MCF 10A (cell line): ENCODE data around the gene EPOP. TPM values are rescaled to one million over a fixed set of nuclear protein-coding genes. Genes with fewer than 3 reads are reported as not detected.

Source experiments
- BruUV-seq: library from RNA; stranded (reverse); fragments of 400-500 nt; replicated peaks from 2 replicates; lab custom pipeline; 2021; lab: Mats Ljungman, UMichigan
- CTCF ChIA-PET: fragments of 300-600 bp; sonication (Branson Sonifier 250); formaldehyde crosslinking; extraction: SDS; loops from one replicate; lab custom pipeline; 2021; ENCODE audit warnings: antibody characterized with exemption, inconsistent platforms; lab: Yijun Ruan, JAX
- POLR2A ChIA-PET: fragments of 300-600, 350-650 bp; sonication (Branson Sonifier 250); formaldehyde crosslinking; extraction: SDS; loops from one replicate; lab custom pipeline; 2020; ENCODE audit warnings: antibody characterized with exemption, inconsistent platforms; lab: Yijun Ruan, JAX
- DNase-seq: peaks from one replicate; pipeline ENCODE4 v3.0.0-alpha.2; 2018; ENCODE audit not compliant: unreplicated experiment
- H3K27ac Mint-ChIP-seq: one replicate; pipeline ENCODE4 v1.8.0; 2022; ENCODE audit warnings: mild to moderate bottlenecking, low read depth, mixed read lengths; ENCODE audit not compliant: unreplicated experiment
- H3K27me3 Mint-ChIP-seq: one replicate; pipeline ENCODE4 v1.8.0; 2022; ENCODE audit warnings: mixed read lengths; ENCODE audit not compliant: insufficient read depth, unreplicated experiment
- H3K36me3 Mint-ChIP-seq: one replicate; pipeline ENCODE4 v1.8.0; 2022; ENCODE audit warnings: mild to moderate bottlenecking, moderate library complexity, mixed read lengths; ENCODE audit not compliant: insufficient read depth, unreplicated experiment
- H3K4me1 Mint-ChIP-seq: one replicate; pipeline ENCODE4 v1.8.0; 2022; ENCODE audit warnings: mixed read lengths; ENCODE audit not compliant: insufficient read depth, unreplicated experiment
- H3K4me3 Mint-ChIP-seq: one replicate; pipeline ENCODE4 v1.8.0; 2022; ENCODE audit warnings: mild to moderate bottlenecking, moderate library complexity, mixed read lengths; ENCODE audit not compliant: unreplicated experiment
- H3K9me3 Mint-ChIP-seq: one replicate; pipeline ENCODE4 v1.8.0; 2022; ENCODE audit warnings: mixed read lengths; ENCODE audit not compliant: unreplicated experiment
- intact Hi-C: fragments of 100-400 bp; cut with micrococcal nuclease; formaldehyde crosslinking; loops from 2 replicates; pipeline ENCODE4 v1.14.1; 2022
- total RNA-seq: library from RNA; stranded (reverse); gene quantifications from 2 replicates; pipeline ENCODE4 v1.2.3, GENCODE V29; 2022
- TF ChIP-seq, protein P1 (sequence below): fragments of 200-600 bp; IDR thresholded peaks from one replicate; pipeline ENCODE4 v1.8.0; 2022; ENCODE audit warnings: antibody characterized with exemption, mild to moderate bottlenecking; ENCODE audit not compliant: unreplicated experiment

EPOP gene
- total RNA-seq, 1 experiment from 2014 or later = 3.6 TPM

GRCh38 chr17:38716368-38717005 lies 41.7 kb upstream of the EPOP start:
- Mint-ChIP-seq H3K4me3 (no peak overlapping the region), H3K4me1 (no peaks in the 10 kb centered on the region), H3K9me3 (no peaks in the 10 kb centered on the region), H3K27ac (no peak overlapping the region), H3K27me3 (no peaks in the 10 kb centered on the region), H3K36me3 (peaks cover 28% of the 10 kb centered on the region)
- DNase-seq = no peak
- TF ChIP-seq, protein P1, sequence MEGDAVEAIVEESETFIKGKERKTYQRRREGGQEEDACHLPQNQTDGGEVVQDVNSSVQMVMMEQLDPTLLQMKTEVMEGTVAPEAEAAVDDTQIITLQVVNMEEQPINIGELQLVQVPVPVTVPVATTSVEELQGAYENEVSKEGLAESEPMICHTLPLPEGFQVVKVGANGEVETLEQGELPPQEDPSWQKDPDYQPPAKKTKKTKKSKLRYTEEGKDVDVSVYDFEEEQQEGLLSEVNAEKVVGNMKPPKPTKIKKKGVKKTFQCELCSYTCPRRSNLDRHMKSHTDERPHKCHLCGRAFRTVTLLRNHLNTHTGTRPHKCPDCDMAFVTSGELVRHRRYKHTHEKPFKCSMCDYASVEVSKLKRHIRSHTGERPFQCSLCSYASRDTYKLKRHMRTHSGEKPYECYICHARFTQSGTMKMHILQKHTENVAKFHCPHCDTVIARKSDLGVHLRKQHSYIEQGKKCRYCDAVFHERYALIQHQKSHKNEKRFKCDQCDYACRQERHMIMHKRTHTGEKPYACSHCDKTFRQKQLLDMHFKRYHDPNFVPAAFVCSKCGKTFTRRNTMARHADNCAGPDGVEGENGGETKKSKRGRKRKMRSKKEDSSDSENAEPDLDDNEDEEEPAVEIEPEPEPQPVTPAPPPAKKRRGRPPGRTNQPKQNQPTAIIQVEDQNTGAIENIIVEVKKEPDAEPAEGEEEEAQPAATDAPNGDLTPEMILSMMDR = no peak
- ChIA-PET POLR2A (interaction anchor here (0.5 to 1.6 kb wide), 3 partner anchors 11 to 13 kb away, joined by 3 to 5 read pairs (median 3); no protein-coding TSS in a partner anchor), CTCF (interaction anchor here (1.7 kb wide), 1 partner anchor 19 kb away, joined by 8 read pairs; no protein-coding TSS in a partner anchor)
- no TSS peak for BruUV-seq
- intact Hi-C loops = no loop called here

GRCh38 chr17:38715216-38715943 lies 40.6 kb upstream of the EPOP start:
- POLR2A ChIA-PET = interaction anchor here (0.5 to 1.6 kb wide), 4 partner anchors 9 to 138 kb away, joined by 3 to 5 read pairs (median 3); partner anchors contain the start of genes MLLT6 and RPL23
- Mint-ChIP-seq H3K27ac (no peak overlapping the region), H3K4me3 (no peak overlapping the region), H3K4me1 (no peaks in the 10 kb centered on the region), H3K36me3 (peaks cover 39% of the 10 kb centered on the region), H3K27me3 (no peaks in the 10 kb centered on the region), H3K9me3 (no peaks in the 10 kb centered on the region)
- CTCF ChIA-PET = interaction anchor here (0.6 to 1.1 kb wide), 3 partner anchors 13 to 338 kb away, joined by 3 read pairs; no protein-coding TSS in a partner anchor
- intact Hi-C loops = no loop called here
- no TSS peak for BruUV-seq
- no peak for DNase-seq
- TF ChIP-seq, protein P1 = no peak

DNA sequence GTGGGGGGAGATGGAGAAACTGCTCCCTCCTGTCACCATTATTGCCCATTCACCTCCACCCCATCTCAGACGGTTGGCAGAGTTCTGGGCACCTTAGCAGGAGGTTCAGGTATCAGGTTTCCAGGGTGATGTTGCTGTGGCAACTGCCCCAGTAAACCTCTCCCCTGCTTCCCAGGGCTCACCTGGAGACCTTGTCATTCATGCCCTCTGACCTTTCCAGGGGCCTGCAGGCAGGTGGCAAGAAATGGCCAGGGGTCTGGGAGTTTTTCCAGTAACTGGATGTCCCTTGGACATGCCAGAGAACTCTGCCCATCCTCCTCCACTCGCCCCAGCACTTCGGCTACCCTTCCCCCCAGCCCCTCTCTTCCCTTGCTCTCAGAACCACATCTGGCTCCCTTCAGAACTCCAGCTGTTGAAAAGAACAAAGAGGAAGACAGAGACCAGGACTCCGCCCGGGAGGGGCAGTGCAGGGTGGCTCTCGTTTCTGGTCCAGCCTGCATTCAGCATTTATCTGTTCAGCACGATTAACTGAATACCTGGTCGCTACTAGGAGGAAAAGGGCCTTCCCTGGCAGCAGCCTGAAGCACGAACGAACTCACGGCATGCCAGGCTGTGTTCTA lies 38.8 kb upstream of the EPOP start:
- peaks cover 46% of the 10 kb centered on the region for H3K36me3 Mint-ChIP-seq
- no TSS peak for BruUV-seq
- no peaks in the 10 kb centered on the region for H3K9me3 Mint-ChIP-seq
- ChIA-PET CTCF (interaction anchor here (0.5 kb wide), 1 partner anchor 150 kb away, joined by 3 read pairs; no protein-coding TSS in a partner anchor), POLR2A (no interaction called here)
- TF ChIP-seq, protein P1 = no peak
- H3K27me3 Mint-ChIP-seq = no peaks in the 10 kb centered on the region
- intact Hi-C loops = no loop called here
- no peak overlapping the region for H3K27ac Mint-ChIP-seq
- H3K4me1 Mint-ChIP-seq = no peaks in the 10 kb centered on the region
- no peak for DNase-seq
- no peak overlapping the region for H3K4me3 Mint-ChIP-seq

- ChIA-PET CTCF (no interaction called here), POLR2A (no interaction called here)
- BruUV-seq = no TSS peak
- DNase-seq = no peak
- Mint-ChIP-seq H3K4me1 (no peaks in the 10 kb centered on the region), H3K27ac (no peak overlapping the region), H3K4me3 (no peak overlapping the region), H3K36me3 (peaks cover 46% of the 10 kb centered on the region), H3K27me3 (no peaks in the 10 kb centered on the region), H3K9me3 (no peaks in the 10 kb centered on the region)
- intact Hi-C loops = no loop called here
- TF ChIP-seq, protein P1 = no peak
Measured at GRCh38 chr17:38712593-38712992, 37.8 kb upstream of the EPOP start.
